GM19023 (cell line): ENCODE data around the gene DIAPH3.

Experiments
- ATAC-seq: cut with Tn5 transposase; IDR thresholded peaks from one replicate; pipeline ENCODE4 v1.9.1; 2021; ENCODE audit warnings: mild to moderate bottlenecking, moderate library complexity; ENCODE audit not compliant: unreplicated experiment

The DIAPH3 gene

GRCh38 chr13:59680429-59681024, 483.2 kb downstream of the DIAPH3 start:
- no peak for ATAC-seq

- no peak for ATAC-seq
Observed at GRCh38 chr13:59679254-59679653, 484.5 kb downstream of the DIAPH3 start.

- ATAC-seq, result peak; percentile 80
Observed at GRCh38 chr13:59677966-59678814, 485.5 kb downstream of the DIAPH3 start.

- ATAC-seq, result no peak
Observed at GRCh38 chr13:59677430-59677829, 486.3 kb downstream of the DIAPH3 start.

- ATAC-seq, result no peak
Observed at GRCh38 chr13:59674616-59675015, 489.1 kb downstream of the DIAPH3 start.

GRCh38 chr13:59673286-59673685, 490.4 kb downstream of the DIAPH3 start:
- ATAC-seq, result no peak

- ATAC-seq, result no peak
Observed at GRCh38 chr13:59672445-59672844, 491.3 kb downstream of the DIAPH3 start.

GRCh38 chr13:59671881-59672280, 491.8 kb downstream of the DIAPH3 start:
- no peak for ATAC-seq

GRCh38 chr13:59666504-59666903, 497.2 kb downstream of the DIAPH3 start:
- ATAC-seq, result no peak

GRCh38 chr13:59665732-59666131, 498.0 kb downstream of the DIAPH3 start:
- no peak for ATAC-seq

GRCh38 chr13:59665184-59665583, 498.5 kb downstream of the DIAPH3 start:
- ATAC-seq, result no peak

- no peak for ATAC-seq
Observed at GRCh38 chr13:59664586-59664985, 499.1 kb downstream of the DIAPH3 start.

- no peak for ATAC-seq
Observed at GRCh38 chr13:59663707-59664106, 500.0 kb downstream of the DIAPH3 start.

GRCh38 chr13:59660582-59660981, 503.1 kb downstream of the DIAPH3 start:
- no peak for ATAC-seq

- no peak for ATAC-seq
Observed at GRCh38 chr13:59659981-59660380, 503.7 kb downstream of the DIAPH3 start.

GRCh38 chr13:59658738-59659330, 504.9 kb downstream of the DIAPH3 start:
- ATAC-seq, result no peak

GRCh38 chr13:59658027-59658737, 505.5 kb downstream of the DIAPH3 start:
- no peak for ATAC-seq

GRCh38 chr13:59653916-59654315, 509.8 kb downstream of the DIAPH3 start:
- ATAC-seq, result no peak

- no peak for ATAC-seq
Observed at GRCh38 chr13:59651479-59651878, 512.2 kb downstream of the DIAPH3 start.

GRCh38 chr13:59643906-59644626, 519.7 kb downstream of the DIAPH3 start:
- ATAC-seq, result no peak

- no peak for ATAC-seq
Observed at GRCh38 chr13:59643364-59643841, 520.3 kb downstream of the DIAPH3 start.
